Uterus (tissue), 2 donors: Measurements from ENCODE around the gene DSTN.

Source experiments
- CTCF ChIP-seq, 4 experiments: fragments of 200-600 bp in 2 of 4; fragments of 450-650 bp in 2 of 4; sonication (generic) in 2 of 4; IDR thresholded peaks; one replicate each; pipeline ENCODE4 v1.5.1; 2016 to 2019; ENCODE audit warnings: antibody characterized with exemption in 4 of 4, mild to moderate bottlenecking in 2 of 4, moderate library complexity in 1 of 4
- POLR2A ChIP-seq, 2 donors: fragments of 450-650 bp; IDR thresholded peaks; one replicate each; pipeline ENCODE4 v1.6.1; 2016; ENCODE audit warnings: antibody characterized with exemption in 2 of 2, mild to moderate bottlenecking in 1 of 2, moderate library complexity in 1 of 2

- TF ChIP-seq CTCF (IDR thresholded peaks at IDR 0.05) = no peak
- TF ChIP-seq POLR2A (IDR thresholded peaks at IDR 0.05) = no peak
These were observed 67.5 kb downstream of the DSTN start for GRCh38 chr20:17637413-17637780.
